Liver (tissue), 9 donors: ENCODE measurements around the gene CD36. TPM values are rescaled to one million over a fixed set of nuclear protein-coding genes. Genes with fewer than 3 reads are reported as not detected.

ENCODE experiments used
- DNase-seq: peaks from one replicate; pipeline ENCODE4 v3.0.0-alpha.2; 2017; ENCODE audit warnings: low spot score
- H3K27ac ChIP-seq, 2 donors: one replicate each; pipeline ENCODE4 v1.7.0; 2013; ENCODE audit warnings: inconsistent platforms in 2 of 2, low read length in 2 of 2, control low read depth in 1 of 2, low read depth in 1 of 2, mild to moderate bottlenecking in 1 of 2
- H3K27me3 ChIP-seq, 4 donors: one replicate each; pipeline versions ENCODE4 v1.6.1 to v1.7.0; 2013; ENCODE audit warnings: low read length in 3 of 4, inconsistent platforms in 1 of 4, mild to moderate bottlenecking in 1 of 4, moderate library complexity in 1 of 4; ENCODE audit not compliant: control insufficient read depth in 4 of 4, insufficient read depth in 4 of 4
- H3K36me3 ChIP-seq, 4 donors: one replicate each; pipeline versions ENCODE4 v1.6.1 to v1.7.0; 2013; ENCODE audit warnings: low read length in 3 of 4, mild to moderate bottlenecking in 3 of 4, low read depth in 1 of 4, moderate library complexity in 1 of 4; ENCODE audit not compliant: control insufficient read depth in 4 of 4, insufficient read depth in 3 of 4
- H3K4me1 ChIP-seq, 4 donors: one replicate each; pipeline versions ENCODE4 v1.6.1 to v1.7.0; 2013; ENCODE audit warnings: low read length in 3 of 4, mild to moderate bottlenecking in 3 of 4, moderate library complexity in 1 of 4; ENCODE audit not compliant: control insufficient read depth in 4 of 4, insufficient read depth in 4 of 4
- H3K4me3 ChIP-seq, 3 donors: one replicate each; pipeline versions ENCODE4 v1.6.1 to v1.7.0; 2013; ENCODE audit warnings: low read length in 3 of 3, control low read depth in 1 of 3, low read depth in 1 of 3, mild to moderate bottlenecking in 1 of 3
- H3K9ac ChIP-seq, 2 donors: one replicate each; pipeline ENCODE4 v1.7.0; 2013; ENCODE audit warnings: low read length in 2 of 2, mild to moderate bottlenecking in 2 of 2, moderate library complexity in 2 of 2, control low read depth in 1 of 2, low read depth in 1 of 2
- H3K9me3 ChIP-seq, 4 donors: one replicate each; pipeline versions ENCODE4 v1.6.1 to v1.7.0; 2013; ENCODE audit warnings: low read length in 3 of 4; ENCODE audit not compliant: control insufficient read depth in 4 of 4
- EGR1 ChIP-seq, 2 donors: IDR thresholded peaks; 2 replicates each; pipeline ENCODE4 v1.6.1; 2016 to 2018; ENCODE audit warnings: antibody characterized with exemption in 2 of 2, low read depth in 2 of 2
- FOXA1 ChIP-seq: IDR thresholded peaks from 2 replicates; pipeline ENCODE4 v1.6.1; 2016; ENCODE audit warnings: antibody characterized with exemption
- FOXA2 ChIP-seq: IDR thresholded peaks from 2 replicates; pipeline ENCODE4 v1.6.1; 2016; ENCODE audit warnings: antibody characterized with exemption
- HNF4A ChIP-seq, 2 donors: conservative IDR thresholded peaks; 2 replicates each; pipeline ENCODE4 v1.6.1; 2016; ENCODE audit warnings: antibody characterized with exemption in 2 of 2, mild to moderate bottlenecking in 2 of 2
- JUND ChIP-seq, 2 donors: IDR thresholded peaks; 2 replicates each; pipeline ENCODE4 v1.6.1; 2016; ENCODE audit warnings: antibody characterized with exemption in 2 of 2
- NR2F2 ChIP-seq: IDR thresholded peaks from 2 replicates; pipeline ENCODE4 v1.6.1; 2016; ENCODE audit warnings: antibody characterized with exemption
- RAD21 ChIP-seq, 2 donors: IDR thresholded peaks; 2 replicates each; pipeline ENCODE4 v1.6.1; 2016; ENCODE audit warnings: antibody characterized with exemption in 2 of 2, mild to moderate bottlenecking in 2 of 2
- SP1 ChIP-seq: IDR thresholded peaks from 2 replicates; pipeline ENCODE4 v1.6.1; 2018; ENCODE audit warnings: antibody characterized with exemption, mild to moderate bottlenecking
- YY1 ChIP-seq: IDR thresholded peaks from 2 replicates; pipeline ENCODE4 v1.6.1; 2016; ENCODE audit warnings: antibody characterized with exemption, mild to moderate bottlenecking
- WGBS: extraction: QIAGEN DNeasy Blood & Tissue Kit; methylation state at CpG from one replicate; pipeline ENCODE4 v1.1.7; 2013; 5-methylcytosine and 5-hydroxymethylcytosine counted together
- polyA plus RNA-seq, 2 donors: library from polyadenylated mRNA; stranded (reverse) in 1 of 2; unstranded in 1 of 2; fragments of 200-250 nt in 1 of 2; fragments of >200 nt in 1 of 2; fragmentation: Nextera tagmentation in 1 of 2; extraction: Ambion mirVana in 1 of 2; gene quantifications; one replicate each; pipeline versions ENCODE4 v1.2.1 to v1.2.3, GENCODE V29; 2013 to 2015
- total RNA-seq, 2 donors: library from RNA; depleted of rRNA; stranded (reverse); fragments of >200 nt; gene quantifications; one replicate each; pipeline ENCODE4 v1.2.3, GENCODE V29; 2014
- TF ChIP-seq, protein P1 (sequence below): fragments of 150-350 bp; IDR thresholded peaks from 2 replicates; pipeline ENCODE4 v1.5.1; 2017; ENCODE audit warnings: improper control_type of control experiment, low read depth, low read length; ENCODE audit not compliant: missing input control
- TF ChIP-seq, protein P2 (sequence below): IDR thresholded peaks from 2 replicates; pipeline ENCODE4 v1.6.1; 2016; ENCODE audit warnings: antibody characterized with exemption
- TF ChIP-seq, protein P3 (sequence below): IDR thresholded peaks from 2 replicates; pipeline ENCODE4 v1.6.1; 2016; ENCODE audit warnings: antibody characterized with exemption
- donor health status: healthy.
- donor health status: healthy.
- donor health status: healthy.
- donor health status: healthy.
- donor health status: healthy.

CD36 gene
- total and polyA plus RNA-seq, 4 donors, result 21.6 to 597 (median 54.5) TPM

DNA sequence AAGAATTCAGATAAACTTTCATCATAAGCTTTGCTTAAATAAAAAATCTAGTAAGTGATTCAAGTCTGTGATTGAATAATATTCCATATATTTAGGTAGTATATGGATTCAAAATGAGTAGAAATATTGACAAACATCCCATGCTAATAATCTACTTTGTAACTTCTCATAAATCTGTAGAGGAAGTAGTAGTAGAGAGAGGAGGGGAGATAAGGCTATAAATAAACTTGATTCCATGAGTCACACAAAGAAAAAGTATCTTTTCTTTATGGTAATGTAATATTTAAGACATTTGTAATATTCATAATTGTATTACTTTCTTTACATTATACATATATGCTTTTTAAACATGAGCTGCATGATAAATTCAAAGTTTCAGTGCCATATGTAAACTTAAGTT lies 25.6 kb upstream of the CD36 start:
- H3K36me3 ChIP-seq, result no peaks in the 10 kb centered on the region
- no peak overlapping the region for H3K4me3 ChIP-seq
- no peak for DNase-seq
- H3K27ac ChIP-seq, result no peak overlapping the region
- TF ChIP-seq NR2F2, result no peak
- TF ChIP-seq FOXA1, result no peak
- no peak for TF ChIP-seq RAD21 (IDR thresholded peaks at IDR 0.05)
- TF ChIP-seq HNF4A (conservative IDR thresholded peaks at IDR 0.05), result no peak
- TF ChIP-seq SP1, result no peak
- no peaks in the 10 kb centered on the region for H3K9me3 ChIP-seq
- no peaks in the 10 kb centered on the region for H3K27me3 ChIP-seq
- no peak overlapping the region for H3K9ac ChIP-seq
- peaks cover 8 to 33% (median 21%) of the 10 kb centered on the region in 4 donors for H3K4me1 ChIP-seq

DNA sequence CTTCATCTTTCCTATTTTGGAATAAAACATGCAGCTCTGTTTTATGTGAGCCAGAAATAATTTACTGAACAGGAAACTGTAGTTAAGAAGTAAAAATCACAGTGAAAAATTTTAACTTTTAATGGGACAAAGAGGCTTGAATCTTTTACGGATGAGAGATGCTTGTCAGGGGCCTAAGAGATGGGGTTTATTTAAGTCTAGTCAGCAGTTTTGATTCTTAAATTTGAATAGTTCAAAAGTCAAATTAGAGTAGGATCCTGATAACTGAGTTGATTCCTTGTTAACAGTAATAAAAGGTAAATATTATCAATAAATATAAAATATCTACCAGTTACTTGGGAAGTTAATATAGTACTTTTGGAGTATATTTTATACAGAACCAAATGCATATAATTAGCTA lies 24.9 kb upstream of the CD36 start:
- no peak for DNase-seq
- no peak overlapping the region for H3K27ac ChIP-seq
- 93% methylated on average over 1 of the region's 1 CpG for WGBS
- no peaks in the 10 kb centered on the region for H3K27me3 ChIP-seq
- H3K9ac ChIP-seq, result no peak overlapping the region
- no peak overlapping the region for H3K4me3 ChIP-seq
- H3K36me3 ChIP-seq, result no peaks in the 10 kb centered on the region
- H3K9me3 ChIP-seq, result no peaks in the 10 kb centered on the region
- no peak for TF ChIP-seq EGR1 (IDR thresholded peaks at IDR 0.05; ENCODE audit: low read depth in 2 of 2)
- H3K4me1 ChIP-seq, result peaks cover 8 to 32% (median 21%) of the 10 kb centered on the region in 4 donors

DNA sequence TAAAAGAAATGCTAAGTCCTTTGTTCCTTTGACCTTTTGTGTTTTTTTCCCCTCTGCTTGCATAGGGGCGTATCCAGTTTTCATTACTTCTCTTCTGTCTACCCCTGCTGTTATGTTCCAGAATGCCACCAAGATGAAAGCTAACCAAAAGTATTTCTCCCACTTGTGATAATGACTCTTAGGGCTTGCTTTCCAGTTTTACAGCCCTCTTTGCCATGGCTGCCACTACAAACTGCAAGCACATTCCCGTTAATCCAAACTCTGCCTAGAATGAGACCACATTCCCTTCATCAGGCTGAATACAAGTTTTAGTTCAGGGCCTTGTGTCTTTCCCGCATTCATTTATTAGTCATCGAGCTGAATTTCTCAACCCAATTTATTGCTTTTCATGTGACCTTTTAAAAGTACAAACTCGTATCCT lies 23.6 kb upstream of the CD36 start:
- H3K36me3 ChIP-seq, result no peaks in the 10 kb centered on the region
- H3K4me3 ChIP-seq, result no peak overlapping the region
- peaks cover 8 to 19% (median 13%) of the 10 kb centered on the region in 4 donors for H3K4me1 ChIP-seq
- TF ChIP-seq, protein P1, sequence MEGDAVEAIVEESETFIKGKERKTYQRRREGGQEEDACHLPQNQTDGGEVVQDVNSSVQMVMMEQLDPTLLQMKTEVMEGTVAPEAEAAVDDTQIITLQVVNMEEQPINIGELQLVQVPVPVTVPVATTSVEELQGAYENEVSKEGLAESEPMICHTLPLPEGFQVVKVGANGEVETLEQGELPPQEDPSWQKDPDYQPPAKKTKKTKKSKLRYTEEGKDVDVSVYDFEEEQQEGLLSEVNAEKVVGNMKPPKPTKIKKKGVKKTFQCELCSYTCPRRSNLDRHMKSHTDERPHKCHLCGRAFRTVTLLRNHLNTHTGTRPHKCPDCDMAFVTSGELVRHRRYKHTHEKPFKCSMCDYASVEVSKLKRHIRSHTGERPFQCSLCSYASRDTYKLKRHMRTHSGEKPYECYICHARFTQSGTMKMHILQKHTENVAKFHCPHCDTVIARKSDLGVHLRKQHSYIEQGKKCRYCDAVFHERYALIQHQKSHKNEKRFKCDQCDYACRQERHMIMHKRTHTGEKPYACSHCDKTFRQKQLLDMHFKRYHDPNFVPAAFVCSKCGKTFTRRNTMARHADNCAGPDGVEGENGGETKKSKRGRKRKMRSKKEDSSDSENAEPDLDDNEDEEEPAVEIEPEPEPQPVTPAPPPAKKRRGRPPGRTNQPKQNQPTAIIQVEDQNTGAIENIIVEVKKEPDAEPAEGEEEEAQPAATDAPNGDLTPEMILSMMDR, result no peak
- TF ChIP-seq, protein P2, sequence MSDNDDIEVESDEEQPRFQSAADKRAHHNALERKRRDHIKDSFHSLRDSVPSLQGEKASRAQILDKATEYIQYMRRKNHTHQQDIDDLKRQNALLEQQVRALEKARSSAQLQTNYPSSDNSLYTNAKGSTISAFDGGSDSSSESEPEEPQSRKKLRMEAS, result no peak
- TF ChIP-seq FOXA2, result no peak
- no peak for TF ChIP-seq SP1
- TF ChIP-seq EGR1 (IDR thresholded peaks at IDR 0.05; ENCODE audit: low read depth in 2 of 2), result no peak
- no peak for TF ChIP-seq FOXA1
- TF ChIP-seq YY1, result no peak
- TF ChIP-seq JUND (IDR thresholded peaks at IDR 0.05), result no peak
- TF ChIP-seq, protein P3, sequence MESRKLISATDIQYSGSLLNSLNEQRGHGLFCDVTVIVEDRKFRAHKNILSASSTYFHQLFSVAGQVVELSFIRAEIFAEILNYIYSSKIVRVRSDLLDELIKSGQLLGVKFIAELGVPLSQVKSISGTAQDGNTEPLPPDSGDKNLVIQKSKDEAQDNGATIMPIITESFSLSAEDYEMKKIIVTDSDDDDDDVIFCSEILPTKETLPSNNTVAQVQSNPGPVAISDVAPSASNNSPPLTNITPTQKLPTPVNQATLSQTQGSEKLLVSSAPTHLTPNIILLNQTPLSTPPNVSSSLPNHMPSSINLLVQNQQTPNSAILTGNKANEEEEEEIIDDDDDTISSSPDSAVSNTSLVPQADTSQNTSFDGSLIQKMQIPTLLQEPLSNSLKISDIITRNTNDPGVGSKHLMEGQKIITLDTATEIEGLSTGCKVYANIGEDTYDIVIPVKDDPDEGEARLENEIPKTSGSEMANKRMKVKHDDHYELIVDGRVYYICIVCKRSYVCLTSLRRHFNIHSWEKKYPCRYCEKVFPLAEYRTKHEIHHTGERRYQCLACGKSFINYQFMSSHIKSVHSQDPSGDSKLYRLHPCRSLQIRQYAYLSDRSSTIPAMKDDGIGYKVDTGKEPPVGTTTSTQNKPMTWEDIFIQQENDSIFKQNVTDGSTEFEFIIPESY, result no peak
- DNase-seq, result no peak
- H3K9ac ChIP-seq, result no peak overlapping the region
- H3K27ac ChIP-seq, result no peak overlapping the region
- 69% methylated on average over 5 of the region's 5 CpGs for WGBS
- no peaks in the 10 kb centered on the region for H3K27me3 ChIP-seq
- H3K9me3 ChIP-seq, result no peaks in the 10 kb centered on the region
